GM18858 (cell line): ENCODE measurements around the gene GLG1.
"Not testable (repeated sequence)": the region's sequence is repeated elsewhere in the genome, so short reads cannot be mapped to it uniquely, and the experiment has no call there.

Experiments used
- ATAC-seq: cut with Tn5 transposase; IDR thresholded peaks from one replicate; pipeline ENCODE4 v1.9.1; 2021; ENCODE audit not compliant: unreplicated experiment

GLG1 gene

DNA sequence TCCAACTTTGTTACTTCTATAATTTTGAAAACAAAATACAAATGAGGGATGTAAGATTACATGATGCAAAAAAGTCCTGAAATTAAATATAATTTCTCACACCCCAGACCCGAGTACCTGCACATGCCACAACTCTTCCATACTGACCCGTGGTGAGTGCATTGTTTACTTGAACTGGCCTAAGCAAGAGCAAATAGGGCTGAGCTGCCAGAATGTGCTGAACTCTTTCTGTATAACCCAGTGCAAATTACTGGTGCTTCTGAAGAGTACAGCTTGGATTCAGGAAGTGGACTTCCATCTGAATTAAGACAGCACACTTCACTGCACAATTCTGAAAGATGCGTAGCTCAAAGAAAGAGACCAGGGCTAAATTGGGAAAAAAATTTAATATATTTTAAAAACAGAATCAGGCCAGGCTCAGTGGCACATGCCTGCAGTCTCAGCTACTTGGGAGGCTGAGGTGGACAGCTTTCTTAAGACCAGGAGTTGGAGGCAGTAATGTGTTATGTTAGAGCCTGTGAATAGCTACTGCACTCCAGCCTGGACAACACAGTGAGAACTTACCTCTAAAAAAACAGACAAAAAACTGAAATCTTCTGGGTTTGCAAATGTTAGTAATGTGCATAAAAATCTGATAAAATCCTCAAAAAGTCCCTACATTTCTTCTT lies 63.9 kb downstream of the GLG1 start:
- ATAC-seq = not testable (repeated sequence)

DNA sequence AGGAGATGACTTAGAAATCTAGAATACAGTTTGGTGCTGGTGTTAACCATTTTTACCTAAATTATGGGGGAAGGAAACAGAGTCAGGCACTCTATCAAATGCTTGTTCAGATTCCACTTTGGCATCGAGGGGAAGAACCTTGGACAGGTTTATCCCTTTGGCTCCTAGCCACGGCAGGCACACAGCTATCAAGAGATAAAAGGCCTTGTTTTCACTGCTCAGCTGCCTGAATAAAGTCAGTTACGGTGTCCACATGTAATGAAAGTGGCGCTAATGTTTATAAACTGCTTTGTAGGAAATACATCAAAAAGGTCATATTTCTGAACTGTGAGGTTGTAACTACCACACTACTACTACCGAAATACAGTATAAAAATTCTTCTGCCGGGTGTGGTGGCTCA lies 66.3 kb downstream of the GLG1 start:
- ATAC-seq = not testable (repeated sequence)

DNA sequence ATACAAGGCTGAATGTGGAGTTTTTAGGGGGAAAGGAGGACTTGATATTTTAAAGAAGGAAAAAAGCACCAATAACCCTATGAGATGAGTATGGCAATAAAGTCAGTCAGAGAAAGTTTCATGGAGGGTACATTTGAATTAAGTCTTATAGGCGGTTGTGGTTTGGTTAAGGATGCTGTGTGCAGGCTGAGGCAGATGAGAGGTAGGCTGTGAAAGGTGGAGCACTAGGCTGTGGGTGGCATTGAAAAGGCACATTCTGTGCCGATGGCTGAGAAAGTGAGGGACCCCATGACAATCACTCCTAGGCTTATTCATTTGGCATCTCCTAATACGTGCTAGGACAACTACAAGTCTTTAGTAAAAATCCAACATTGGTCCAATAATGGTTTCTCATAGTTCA lies 68.1 kb downstream of the GLG1 start:
- not testable (repeated sequence) for ATAC-seq

DNA sequence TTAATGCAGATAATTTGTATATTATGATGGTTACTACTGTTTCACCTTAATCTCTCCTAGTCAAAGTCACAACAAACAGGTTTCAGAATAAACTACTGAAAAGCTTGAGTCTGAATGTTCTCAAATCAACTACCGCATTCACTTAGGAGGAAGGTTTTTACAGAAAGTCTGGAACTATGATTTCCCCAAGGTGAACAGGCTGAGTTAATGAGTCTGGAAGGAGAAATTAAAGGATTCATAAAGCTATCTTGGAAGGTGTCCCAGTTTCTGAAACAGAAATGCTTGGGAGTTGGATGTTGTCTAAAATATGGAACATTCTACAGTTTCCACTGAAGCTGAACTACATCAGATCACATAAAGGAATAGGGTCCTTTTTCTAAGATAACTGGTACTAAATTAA lies 69.2 kb downstream of the GLG1 start:
- ATAC-seq = not testable (repeated sequence)

DNA sequence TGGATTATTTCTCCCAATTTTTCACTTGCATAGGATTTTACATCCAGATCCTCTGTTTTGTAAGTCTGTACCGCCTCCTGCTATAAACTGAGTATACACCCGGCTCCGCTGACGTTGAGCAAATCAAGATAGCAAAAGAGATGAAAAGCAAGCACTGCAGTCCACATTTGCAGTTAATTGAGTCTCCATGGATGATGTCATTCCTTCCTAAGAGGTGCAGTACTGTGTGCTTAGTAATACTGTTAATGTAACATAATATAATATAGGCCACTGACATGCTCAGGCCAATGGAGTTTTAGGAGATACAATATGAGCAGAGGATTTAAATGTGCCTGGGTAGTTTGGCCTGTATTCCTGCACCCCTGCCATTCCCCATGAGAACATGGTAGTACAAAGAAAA lies 72.3 kb downstream of the GLG1 start:
- not testable (repeated sequence) for ATAC-seq

DNA sequence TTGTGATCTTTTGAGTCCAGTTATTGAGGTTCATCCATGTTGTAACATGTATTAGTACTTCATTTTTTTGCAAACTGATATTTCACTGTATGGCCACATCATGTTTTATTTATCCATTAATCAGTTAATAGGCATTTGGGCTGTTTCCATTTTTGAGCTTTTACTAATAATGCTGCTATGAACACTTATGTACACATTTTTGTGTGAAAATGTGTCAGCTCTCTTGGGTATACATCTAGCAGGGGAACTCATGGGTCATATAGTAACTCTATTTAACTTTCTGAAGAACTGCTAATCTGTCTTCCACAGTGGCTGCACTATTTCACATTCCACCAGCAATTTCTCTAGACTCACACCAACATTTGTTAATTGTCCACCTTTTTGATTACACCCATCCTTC lies 82.0 kb downstream of the GLG1 start:
- ATAC-seq = no peak

DNA sequence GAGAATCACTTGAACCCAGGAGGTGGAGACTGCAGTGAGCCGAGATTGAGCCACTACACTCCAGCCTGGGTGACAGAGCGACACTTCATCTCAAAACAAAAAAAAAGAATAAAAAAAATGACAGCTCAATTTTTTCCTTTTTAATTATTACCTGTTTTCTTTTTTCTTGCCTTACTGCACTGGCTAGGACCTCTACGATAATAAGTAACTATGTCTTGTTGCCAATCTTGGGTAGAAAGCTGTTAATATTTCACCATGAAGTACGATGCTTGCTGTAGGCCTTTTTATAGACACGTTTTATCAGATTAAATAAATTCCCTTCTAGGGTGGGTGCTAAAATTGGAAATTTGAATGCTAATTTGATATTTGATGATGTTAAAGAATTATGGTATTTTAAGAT lies 82.8 kb downstream of the GLG1 start:
- no peak for ATAC-seq

DNA sequence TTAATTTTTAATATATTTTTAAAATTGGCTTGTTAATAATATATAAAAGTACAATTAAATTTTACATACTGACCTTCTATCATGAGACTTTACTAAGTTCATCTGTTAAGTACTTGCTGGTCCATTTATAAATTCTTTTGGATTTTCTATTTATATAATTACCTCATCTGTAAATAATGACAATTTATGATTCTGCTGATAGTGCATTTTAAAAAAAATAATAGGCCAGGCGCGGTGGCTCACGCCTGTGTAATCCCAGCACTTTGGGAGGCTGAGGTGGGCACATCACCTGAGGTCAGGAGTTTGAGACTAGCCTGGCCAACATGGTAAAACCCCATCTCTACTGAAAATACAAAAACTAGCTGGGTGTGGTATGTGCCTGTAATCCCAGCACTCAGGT lies 83.2 kb downstream of the GLG1 start:
- not testable (repeated sequence) for ATAC-seq

DNA sequence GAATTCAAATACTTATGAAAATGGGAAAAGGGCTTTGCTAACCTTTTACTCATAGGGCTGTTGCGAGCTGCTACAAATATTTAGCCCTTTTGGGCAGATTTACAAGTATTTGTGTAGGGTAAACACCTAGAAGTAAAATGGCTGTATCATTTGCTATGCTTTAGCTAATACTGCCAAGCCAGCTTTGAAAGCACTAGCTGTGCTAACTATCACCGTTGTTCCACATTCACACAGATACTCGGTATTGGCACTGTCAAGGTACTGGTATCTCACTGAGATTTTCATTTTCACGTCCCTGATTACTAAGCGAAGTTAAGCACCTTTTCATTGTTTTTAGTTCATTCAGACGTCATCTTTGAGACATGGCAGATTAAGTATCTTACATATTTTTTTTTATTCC lies 84.8 kb downstream of the GLG1 start:
- no peak for ATAC-seq

DNA sequence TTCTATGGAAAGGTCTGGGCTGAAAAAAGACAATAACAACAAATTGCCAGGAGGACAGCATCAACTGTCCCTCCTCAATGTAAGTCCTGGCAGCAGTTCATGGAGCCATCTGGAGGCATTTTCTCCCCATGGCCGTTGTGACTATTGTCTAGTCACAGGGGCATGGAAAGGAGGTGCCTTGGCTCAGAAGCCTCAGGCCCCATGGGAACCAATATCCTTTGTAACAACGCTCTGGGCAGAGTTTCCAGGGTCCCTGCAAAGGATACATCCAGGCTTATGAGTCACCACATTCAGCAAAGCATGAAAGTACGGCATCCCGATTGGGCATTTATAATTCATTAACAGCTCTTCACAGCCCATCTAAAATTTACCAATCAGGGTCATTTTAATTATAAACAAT lies 85.2 kb downstream of the GLG1 start:
- no peak for ATAC-seq

DNA sequence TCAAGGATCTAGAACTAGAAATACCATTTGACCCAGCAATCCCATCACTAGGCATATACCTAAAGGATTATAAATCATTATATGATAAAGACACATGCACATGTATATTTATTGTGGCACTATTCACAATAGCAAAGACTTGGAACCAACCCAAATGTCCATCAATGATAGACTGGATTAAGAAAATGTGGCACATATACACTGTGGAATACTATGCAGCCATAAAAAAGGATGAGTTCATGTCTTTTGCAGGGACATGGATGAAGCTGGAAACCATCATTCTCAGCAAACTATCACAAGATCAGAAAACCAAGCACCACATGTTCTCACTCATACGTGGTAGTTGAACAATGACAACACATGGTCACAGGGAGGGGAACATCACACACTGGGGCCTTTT lies 88.0 kb downstream of the GLG1 start:
- ATAC-seq = not testable (repeated sequence)

DNA sequence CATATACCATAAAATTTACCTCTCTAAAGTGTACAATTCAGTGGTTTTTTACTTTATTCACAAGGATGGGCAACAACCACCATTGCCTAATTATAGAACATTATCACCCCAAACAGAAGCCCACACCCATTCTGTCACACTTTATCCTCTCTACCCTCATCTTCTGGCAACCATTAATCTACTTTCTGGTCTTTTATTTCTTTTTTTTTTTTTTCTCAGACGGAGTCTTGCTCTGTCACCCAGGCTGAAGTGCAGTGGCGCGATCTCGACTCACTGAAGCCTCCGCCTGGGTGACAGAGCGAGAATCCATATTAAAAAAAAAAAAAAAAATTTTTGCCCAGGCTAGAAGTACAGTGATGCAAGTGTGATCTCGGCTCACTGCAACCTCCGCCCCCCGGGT lies 95.0 kb downstream of the GLG1 start:
- ATAC-seq = no peak

DNA sequence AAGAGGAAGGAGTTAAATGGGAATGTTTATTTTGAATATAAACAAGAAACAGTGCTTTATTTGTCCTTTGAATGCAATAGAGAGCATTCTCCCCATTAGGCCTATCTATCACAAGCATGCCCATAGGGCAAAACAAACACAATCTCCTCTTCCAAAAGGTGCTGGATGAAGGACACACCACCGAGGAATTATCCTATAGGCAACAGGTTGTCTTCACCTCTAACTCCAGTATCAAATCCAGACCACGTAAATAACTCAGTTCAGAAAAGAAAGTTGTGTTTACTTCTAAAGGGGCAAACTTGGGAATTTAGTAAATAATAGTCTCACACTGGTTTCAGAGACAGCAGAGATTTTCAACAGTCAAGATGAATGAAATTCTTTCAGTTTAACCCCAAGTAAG lies 101.9 kb downstream of the GLG1 start:
- ATAC-seq = no peak

DNA sequence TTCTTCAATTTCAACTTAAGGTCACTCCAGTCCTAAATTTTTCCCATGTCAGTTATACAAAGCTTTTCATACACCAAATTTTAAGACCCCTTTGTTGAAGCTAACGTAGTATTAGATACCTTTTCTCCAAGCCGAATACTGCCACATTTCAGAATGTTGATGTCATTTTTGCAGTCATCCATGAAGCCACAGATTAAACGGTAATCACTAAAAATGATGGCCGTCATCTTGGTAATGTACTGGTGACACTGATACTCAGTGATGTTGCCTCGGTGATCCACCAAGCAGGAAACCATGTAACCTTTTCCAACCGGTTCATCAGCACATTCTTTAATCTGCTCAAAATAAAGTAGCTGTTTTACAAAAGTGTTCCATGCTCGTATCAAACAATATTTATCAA lies 103.5 kb downstream of the GLG1 start:
- no peak for ATAC-seq

DNA sequence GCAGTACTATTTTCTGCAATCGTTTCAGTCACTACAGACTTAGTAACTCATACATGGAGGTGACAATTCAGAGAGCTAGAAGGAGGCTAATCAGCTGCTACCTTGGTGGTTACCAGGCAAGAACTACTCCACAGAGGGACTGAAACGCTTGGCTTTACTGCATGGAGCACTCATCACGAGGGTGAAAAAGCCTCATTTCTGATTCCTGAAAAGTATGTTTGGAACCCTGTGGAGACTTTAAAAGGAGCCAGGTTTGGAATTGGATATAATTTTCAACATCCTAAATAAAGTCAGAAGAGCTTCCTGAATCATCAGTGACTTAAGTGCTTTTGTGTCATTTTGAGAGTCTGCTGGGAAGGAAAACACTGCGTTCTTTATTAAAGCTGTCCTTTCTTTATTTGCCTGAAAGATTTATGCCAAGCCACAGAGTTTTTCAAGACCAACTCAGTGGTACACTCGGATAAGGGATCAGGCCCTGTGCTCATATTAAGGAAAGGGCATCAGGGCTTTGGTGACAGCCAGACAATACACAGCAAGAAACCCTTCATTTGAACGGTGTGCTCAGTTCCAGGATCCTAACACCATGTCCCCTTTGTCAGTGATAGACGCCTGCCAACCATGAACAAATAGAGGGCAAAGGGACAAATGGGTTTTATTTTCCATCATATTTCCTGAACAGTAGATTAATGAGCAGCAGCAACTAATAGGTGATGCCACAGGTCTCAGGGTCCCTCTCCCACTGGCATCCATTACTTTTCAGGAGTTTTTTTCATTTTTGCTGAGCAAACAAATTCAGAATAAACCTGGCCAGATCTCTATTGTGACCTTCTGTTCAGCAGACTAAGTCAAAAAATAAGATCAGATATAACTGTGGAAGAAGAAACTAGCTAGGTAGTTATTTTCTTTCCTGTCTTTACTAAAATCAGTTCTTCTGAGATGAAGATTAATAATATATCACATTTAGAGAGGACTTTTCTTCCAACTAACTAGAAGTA lies 105.1 kb downstream of the GLG1 start:
- ATAC-seq = no peak

DNA sequence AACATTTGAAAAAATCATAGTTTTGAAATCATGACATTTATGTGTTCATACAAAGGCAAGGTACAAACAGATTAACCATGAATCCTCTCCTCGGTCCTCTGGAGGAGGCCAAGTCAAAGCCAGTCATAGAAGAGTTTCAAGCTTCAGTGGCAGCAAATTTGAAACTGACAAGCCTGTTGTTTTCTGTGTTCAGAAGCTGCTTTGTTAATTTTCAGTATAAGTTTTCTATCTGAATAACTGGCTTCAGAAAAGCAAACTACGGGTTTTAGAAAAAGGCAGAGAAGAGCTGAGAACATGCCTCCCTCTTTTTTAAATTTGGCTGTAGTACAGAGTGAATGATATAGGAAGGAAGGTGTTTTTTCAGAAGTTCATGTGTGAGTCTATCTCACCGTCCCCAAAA lies 106.0 kb downstream of the GLG1 start:
- no peak for ATAC-seq

DNA sequence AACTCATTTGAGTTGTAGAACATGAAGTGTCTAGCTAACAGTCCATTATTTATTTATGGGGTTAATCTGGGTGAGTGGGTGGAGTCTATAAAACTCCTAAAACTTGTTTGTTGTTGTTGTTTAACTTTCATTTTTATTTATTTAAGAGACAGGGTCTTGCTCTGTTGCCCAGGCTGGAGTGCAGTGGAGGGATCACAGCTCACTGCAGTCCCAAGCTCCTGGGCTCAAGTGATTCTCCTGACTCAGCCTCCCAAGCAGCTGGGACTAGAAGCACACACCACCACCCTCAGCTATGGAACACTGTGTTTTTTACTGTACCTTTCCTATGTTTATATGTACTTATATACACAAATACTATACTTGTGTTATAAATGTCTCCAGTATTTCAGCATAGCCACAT lies 107.8 kb downstream of the GLG1 start:
- ATAC-seq = no peak

DNA sequence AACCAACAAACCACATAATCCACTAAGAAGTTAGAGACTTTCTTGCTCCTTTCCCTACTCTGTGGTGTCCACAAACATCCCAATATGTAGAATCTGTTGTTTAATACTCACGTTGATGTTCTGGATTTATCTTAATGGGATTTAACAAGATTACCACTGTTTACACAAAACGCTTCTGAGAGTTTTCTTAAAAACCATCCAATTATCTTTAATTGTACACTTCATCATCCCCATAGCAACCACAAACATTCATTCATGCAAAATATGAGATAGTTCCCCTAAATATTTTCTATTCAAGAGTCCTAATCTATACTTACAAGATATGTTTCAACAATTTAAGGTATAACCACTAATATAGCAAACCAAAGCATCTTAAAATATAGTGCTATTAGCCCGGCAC lies 109.2 kb downstream of the GLG1 start:
- no peak for ATAC-seq

DNA sequence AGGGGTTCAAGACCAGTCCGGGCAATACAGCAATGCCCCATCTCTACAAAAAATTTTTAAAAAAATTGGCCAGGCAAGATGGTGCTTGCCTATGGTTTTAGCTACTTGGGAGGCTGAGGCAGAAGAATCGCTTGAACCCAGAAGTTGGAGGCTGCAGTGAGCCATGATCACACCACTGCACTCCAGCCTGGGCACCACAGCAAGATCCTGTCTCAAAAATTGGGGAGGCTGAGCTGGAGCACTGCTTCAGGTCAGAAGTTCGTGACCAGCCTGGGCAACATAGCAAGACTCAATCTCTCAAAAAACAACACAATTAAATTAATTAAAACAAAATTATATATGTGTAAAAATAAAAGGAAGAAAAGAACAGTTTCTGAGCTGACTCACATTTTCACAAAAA lies 110.9 kb downstream of the GLG1 start:
- no peak for ATAC-seq

DNA sequence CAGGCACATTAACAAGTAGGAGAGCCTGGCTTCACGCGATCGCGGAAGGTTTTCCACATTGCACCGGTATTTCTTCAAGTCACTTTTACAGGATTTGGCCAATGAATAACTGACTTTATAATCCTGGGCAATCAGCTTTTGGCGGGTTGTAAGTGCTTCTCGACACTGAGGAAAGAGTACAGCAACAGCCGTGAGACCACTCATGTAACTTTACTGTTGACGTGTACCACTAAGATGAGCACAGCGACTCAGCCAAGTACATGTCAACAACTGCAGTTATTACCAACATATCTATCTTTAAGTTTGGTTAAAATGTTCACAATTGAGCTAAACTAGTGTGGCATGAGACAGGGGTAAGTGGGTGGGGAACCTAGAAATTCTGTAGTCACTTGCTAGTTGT lies 113.9 kb downstream of the GLG1 start:
- no peak for ATAC-seq

DNA sequence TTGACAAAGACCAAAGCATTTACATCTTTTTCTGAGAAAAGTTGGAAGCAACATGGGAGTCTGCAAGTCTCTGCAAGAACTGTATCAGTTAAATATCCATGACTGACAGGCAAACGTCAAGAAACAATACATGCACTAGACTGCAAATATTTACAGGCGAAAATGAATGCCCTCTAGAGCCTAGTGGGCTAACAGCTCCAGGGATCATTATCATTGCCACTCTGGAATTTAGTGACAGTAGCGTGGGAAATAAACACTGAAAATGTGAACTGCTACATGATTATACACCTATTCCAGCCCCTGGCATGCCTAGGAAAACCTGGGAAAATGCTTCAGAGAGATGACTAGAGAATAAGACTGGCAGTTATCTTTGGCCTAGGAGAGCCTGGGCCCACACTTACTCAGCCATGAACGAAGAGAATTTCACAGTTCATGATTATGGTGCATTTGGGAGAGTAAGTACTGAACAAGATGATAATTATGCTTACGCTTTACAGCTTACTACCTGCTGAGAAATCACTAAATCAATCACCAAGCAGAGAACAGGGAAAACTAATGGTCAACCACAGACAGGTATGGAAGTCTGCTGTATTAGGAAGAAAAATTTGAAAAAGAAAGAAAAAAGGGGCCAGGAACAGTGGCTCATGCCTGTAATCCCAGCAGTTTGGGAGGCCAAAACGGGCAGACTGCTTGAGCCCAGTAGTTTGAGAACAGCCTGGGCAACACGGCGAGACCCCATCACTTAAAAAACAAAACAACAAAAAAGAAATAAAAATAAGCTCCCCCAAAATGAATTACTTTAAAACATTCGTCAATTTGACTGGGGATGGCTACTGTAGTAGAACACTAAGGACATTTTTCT lies 119.0 kb downstream of the GLG1 start:
- no peak for ATAC-seq
